HCT116 (cell line): ENCODE measurements around the gene ACOX3. TPM values are rescaled to one million over a fixed set of nuclear protein-coding genes. Genes with fewer than 3 reads are reported as not detected.

ENCODE experiments used
- ATAC-seq: fragments of 200-7000 bp; cut with Tn5 transposase; 2 replicates; pipeline ENCODE4 v1.9.1; 2020; ENCODE audit warnings: mild to moderate bottlenecking, moderate library complexity
- BruUV-seq: library from RNA; stranded (reverse); fragments of 400-500 nt; replicated peaks from 2 replicates; lab custom pipeline; 2021; lab: Mats Ljungman, UMichigan
- CTCF ChIA-PET: fragments of 300-600 bp; sonication (Branson Sonifier 250); formaldehyde crosslinking; loops from one replicate; lab custom pipeline; 2021; ENCODE audit warnings: antibody characterized with exemption; lab: Charles Lee
- POLR2A ChIA-PET: fragments of 300-600, 350-600 bp; sonication (Branson Sonifier 250); formaldehyde crosslinking; loops from one replicate; lab custom pipeline; 2021; ENCODE audit warnings: antibody characterized with exemption; lab: Charles Lee
- RAD21 ChIA-PET, 2 experiments: fragments of 300-600 bp; sonication (Branson Sonifier 250); formaldehyde crosslinking; loops; one replicate each; lab custom pipeline; 2023; ENCODE audit warnings: low total read pairs in 2 of 2; ENCODE audit not compliant: uncharacterized antibody in 2 of 2, unreplicated experiment in 2 of 2, low non-redundant PET in 1 of 2; lab: Charles Lee
- DNase-seq: peaks from one replicate; pipeline ENCODE4 v3.0.0-alpha.2; 2010; ENCODE audit warnings: low read depth, low spot score
- H2AFZ ChIP-seq: fragments of 200-600 bp; shearing (Covaris generic), sonication (generic); 2 replicates; pipeline ENCODE4 v1.6.1; 2017; ENCODE audit warnings: low read depth, mixed run types, mixed read lengths, antibody characterized with exemption, low read length; ENCODE audit not compliant: poor library complexity, severe bottlenecking
- H3K27ac ChIP-seq: 2 replicates; pipeline ENCODE4 v1.5.1; 2012; ENCODE audit warnings: low read depth, low read length
- H3K27me3 ChIP-seq: fragments of 200-600 bp; sonication (generic); 2 replicates; pipeline ENCODE4 v1.6.1; 2016; ENCODE audit warnings: mixed run types, low read length, mixed read lengths; ENCODE audit not compliant: insufficient read depth
- H3K36me3 ChIP-seq, 2 experiments: fragments of 200-500 bp in 1 of 2; fragments of 200-600 bp in 1 of 2; sonication (Bioruptor generic) in 1 of 2; sonication (generic) in 1 of 2; 2 replicates each; pipeline versions ENCODE4 v1.5.1 to v1.6.1; 2014 to 2016; ENCODE audit warnings: low read length in 2 of 2, inconsistent platforms in 1 of 2, mixed read lengths in 1 of 2, mixed run types in 1 of 2; ENCODE audit not compliant: insufficient read depth in 2 of 2, control insufficient read depth in 1 of 2
- H3K4me1 ChIP-seq, 2 experiments: fragments of 200-600 bp in 1 of 2; sonication (generic) in 1 of 2; 2 replicates each; pipeline versions ENCODE4 v1.5.1 to v1.6.1; 2012 to 2017; ENCODE audit warnings: low read length in 2 of 2, inconsistent platforms in 1 of 2, mild to moderate bottlenecking in 1 of 2, mixed read lengths in 1 of 2, mixed run types in 1 of 2, moderate library complexity in 1 of 2; ENCODE audit not compliant: insufficient read depth in 2 of 2, control insufficient read depth in 1 of 2
- H3K4me2 ChIP-seq: fragments of 200-600 bp; sonication (generic); 2 replicates; pipeline ENCODE4 v1.6.1; 2017; ENCODE audit warnings: mixed run types, low read length, mixed read lengths
- H3K4me3 ChIP-seq, 2 experiments: fragments of 200-600 bp in 1 of 2; sonication (generic) in 1 of 2; replicated peaks in 1 of 2; 2 replicates each; pipeline ENCODE4 v1.5.1; 2011 to 2016; ENCODE audit warnings: low read length in 2 of 2, control low read depth in 1 of 2, low read depth in 1 of 2, mild to moderate bottlenecking in 1 of 2, mixed read lengths in 1 of 2, mixed run types in 1 of 2
- H3K79me2 ChIP-seq: fragments of 200-600 bp; sonication (generic); 2 replicates; pipeline ENCODE4 v1.6.1; 2017; ENCODE audit warnings: mild to moderate bottlenecking, mixed run types, low read length, moderate library complexity, mixed read lengths; ENCODE audit not compliant: insufficient read depth
- H3K9ac ChIP-seq: fragments of 200-600 bp; sonication (generic); 2 replicates; pipeline ENCODE4 v1.6.1; 2016; ENCODE audit warnings: low read length, mixed read lengths
- H3K9me2 ChIP-seq: fragments of 200-600 bp; sonication (generic), shearing (Covaris generic); 2 replicates; pipeline ENCODE4 v1.6.1; 2017; ENCODE audit warnings: mixed run types, mild to moderate bottlenecking, moderate library complexity; ENCODE audit not compliant: insufficient read depth
- H3K9me3 ChIP-seq, 2 experiments: fragments of 200-500 bp in 1 of 2; fragments of 200-600 bp in 1 of 2; sonication (Bioruptor generic) in 1 of 2; sonication (generic) in 1 of 2; 2 replicates each; pipeline ENCODE4 v1.6.1; 2014 to 2017; ENCODE audit warnings: low read length in 2 of 2, mixed read lengths in 2 of 2, inconsistent platforms in 1 of 2, low read depth in 1 of 2, mild to moderate bottlenecking in 1 of 2, mixed run types in 1 of 2, moderate library complexity in 1 of 2; ENCODE audit not compliant: control insufficient read depth in 1 of 2, insufficient read depth in 1 of 2
- H4K20me1 ChIP-seq: fragments of 200-600 bp; sonication (generic), shearing (Covaris generic); 2 replicates; pipeline ENCODE4 v1.6.1; 2017; ENCODE audit warnings: mixed run types, mild to moderate bottlenecking, moderate library complexity; ENCODE audit not compliant: insufficient read depth
- CBX3 ChIP-seq: IDR thresholded peaks from 2 replicates; pipeline ENCODE4 v1.6.1; 2012; ENCODE audit warnings: low read depth
- CEBPB ChIP-seq: IDR thresholded peaks from 2 replicates; pipeline ENCODE4 v1.6.1; 2012; ENCODE audit warnings: low read depth
- CTCF ChIP-seq, 3 experiments: fragments of 200-600 bp in 1 of 3; sonication (generic) in 1 of 3; IDR thresholded peaks in 2 of 3; conservative IDR thresholded peaks in 1 of 3; 2 replicates each; pipeline ENCODE4 v1.5.1; 2012 to 2017; ENCODE audit warnings: low read depth in 2 of 3, low read length in 2 of 3, antibody characterized with exemption in 1 of 3, borderline replicate concordance in 1 of 3, control low read depth in 1 of 3, mild to moderate bottlenecking in 1 of 3, mixed read lengths in 1 of 3, mixed run types in 1 of 3, moderate library complexity in 1 of 3; ENCODE audit not compliant: insufficient read depth in 1 of 3
- EZH2 ChIP-seq: fragments of 200-600 bp; sonication (generic); IDR thresholded peaks from 2 replicates; pipeline ENCODE4 v1.6.1; 2017; ENCODE audit warnings: antibody characterized with exemption, mixed run types
- FOSL1 ChIP-seq: IDR thresholded peaks from 2 replicates; pipeline ENCODE4 v1.6.1; 2012; ENCODE audit warnings: low read depth
- JUND ChIP-seq: IDR thresholded peaks from 2 replicates; pipeline ENCODE4 v1.6.1; 2012
- POLR2A ChIP-seq: IDR thresholded peaks from 2 replicates; pipeline ENCODE4 v1.7.0; 2011; ENCODE audit warnings: borderline replicate concordance; ENCODE audit not compliant: insufficient read depth, insufficient read length; ENCODE audit errors: extremely low read depth
- POLR2AphosphoS5 ChIP-seq: IDR thresholded peaks from 2 replicates; pipeline ENCODE4 v1.6.1; 2011; ENCODE audit warnings: mild to moderate bottlenecking, low read depth, low read length, moderate library complexity
- RAD21 ChIP-seq: IDR thresholded peaks from 2 replicates; pipeline ENCODE4 v1.6.1; 2012; ENCODE audit warnings: low read depth, mild to moderate bottlenecking
- REST ChIP-seq: IDR thresholded peaks from 2 replicates; pipeline ENCODE4 v1.6.1; 2012; ENCODE audit warnings: low read depth
- SP1 ChIP-seq: IDR thresholded peaks from 2 replicates; pipeline ENCODE4 v1.6.1; 2012; ENCODE audit warnings: low read depth
- SRF ChIP-seq: IDR thresholded peaks from 2 replicates; pipeline ENCODE4 v1.6.1; 2012; ENCODE audit warnings: low read depth
- TCF7L2 ChIP-seq: IDR thresholded peaks from 2 replicates; pipeline ENCODE4 v1.7.0; 2011; ENCODE audit warnings: borderline replicate concordance, inconsistent platforms; ENCODE audit not compliant: insufficient read depth, insufficient read length; ENCODE audit errors: extremely low read depth
- YY1 ChIP-seq: IDR thresholded peaks from 2 replicates; pipeline ENCODE4 v1.6.1; 2011; ENCODE audit warnings: low read length, low read depth, moderate library complexity, mild to moderate bottlenecking; ENCODE audit not compliant: insufficient replicate concordance; ENCODE audit errors: extremely low read depth
- ZFX ChIP-seq: fragments of 450-650 bp; IDR thresholded peaks from 2 replicates; pipeline ENCODE4 v1.6.1; 2017
- ZNF274 ChIP-seq: fragments of 200-500 bp; sonication (Bioruptor generic); IDR thresholded peaks from 2 replicates; pipeline ENCODE4 v1.6.1; 2014; ENCODE audit warnings: mild to moderate bottlenecking, low read depth, low read length, inconsistent platforms
- intact Hi-C: fragments of 100-400 bp; cut with micrococcal nuclease; formaldehyde crosslinking; loops from 2 replicates; pipeline ENCODE4 v1.10.0; 2022
- total RNA-seq: library from RNA; stranded (reverse); gene quantifications from one replicate; pipeline ENCODE4 v1.2.1, GENCODE V29; 2021; ENCODE audit not compliant: unreplicated experiment

The ACOX3 gene
- total RNA-seq, 1 experiment from 2014 or later, result 16.9 TPM

GRCh38 chr4:8403173-8403753, 37.3 kb downstream of the ACOX3 start:
- BruUV-seq, result no TSS peak
- no peaks in the 10 kb centered on the region for H3K9me3 ChIP-seq
- H3K4me2 ChIP-seq, result no peak overlapping the region
- ChIA-PET RAD21 (interaction anchor here in 1 of 2 experiments (1.3 to 2.4 kb wide), 2 partner anchors 137 to 161 kb away, joined by 3 to 7 read pairs; no protein-coding TSS in a partner anchor), CTCF (interaction anchor here (1.0 to 3.5 kb wide), 6 partner anchors 13 to 227 kb away, joined by 3 to 34 read pairs (median 8); no protein-coding TSS in a partner anchor), POLR2A (no interaction called here)
- no peaks in the 10 kb centered on the region for H3K27me3 ChIP-seq
- no peak overlapping the region for H3K4me3 ChIP-seq
- intact Hi-C loops, result loop anchor here (1.0 to 2.0 kb wide), 3 partner anchors 136 to 226 kb away; no protein-coding TSS in a partner anchor
- TF ChIP-seq EZH2 (no peak), JUND (no peak), CEBPB (no peak), YY1 (no peak), ZNF274 (no peak), TCF7L2 (peak; percentile 32), FOSL1 (no peak), RAD21 (peak; percentile 91), CTCF (IDR thresholded peaks at IDR 0.05 in 2 of 3, conservative IDR thresholded peaks at IDR 0.05 in 1 of 3; ENCODE audit: borderline replicate concordance in 1 of 3, insufficient read depth in 1 of 3, low read depth in 2 of 3, low read length in 2 of 3) (peak; percentile 86 to 94 (median 91)), REST (no peak), CBX3 (no peak), POLR2A (no peak), ZFX (no peak), SRF (no peak), POLR2AphosphoS5 (no peak), SP1 (no peak)
- no peaks in the 10 kb centered on the region for H3K4me1 ChIP-seq
- no peaks in the 10 kb centered on the region for H3K9me2 ChIP-seq
- no peak overlapping the region for H3K27ac ChIP-seq
- no peaks in the 10 kb centered on the region for H4K20me1 ChIP-seq
- no peak overlapping the region for H2AFZ ChIP-seq
- no peak overlapping the region for H3K9ac ChIP-seq
- H3K79me2 ChIP-seq, result no peaks in the 10 kb centered on the region
- H3K36me3 ChIP-seq, result no peaks in the 10 kb centered on the region; a peak in 1 of 4 replicates
- DNase-seq (peak; percentile 23), ATAC-seq (peak; percentile 93)
